ES-I3 (cell line): ENCODE data around the gene ARG1.
"Not testable (repeated sequence)": the region's sequence is repeated elsewhere in the genome, so short reads cannot be mapped to it uniquely, and the experiment has no call there.

Experiments used
- H3K36me3 ChIP-seq: 2 replicates; pipeline ENCODE4 v1.6.1; 2013; ENCODE audit warnings: mild to moderate bottlenecking, low read length, control low read depth, moderate library complexity; ENCODE audit not compliant: insufficient read depth
- H3K4me1 ChIP-seq: 2 replicates; pipeline ENCODE4 v1.6.1; 2013; ENCODE audit warnings: mild to moderate bottlenecking, control low read depth, low read length; ENCODE audit not compliant: insufficient read depth
- H3K9ac ChIP-seq: 2 replicates; pipeline ENCODE4 v1.6.1; 2013; ENCODE audit warnings: low read depth, mild to moderate bottlenecking, low read length, moderate library complexity
- H3K9me3 ChIP-seq: 2 replicates; pipeline ENCODE4 v1.6.1; 2013; ENCODE audit warnings: mild to moderate bottlenecking, low read length, moderate library complexity; ENCODE audit not compliant: control insufficient read depth, insufficient read depth

Gene ARG1

DNA sequence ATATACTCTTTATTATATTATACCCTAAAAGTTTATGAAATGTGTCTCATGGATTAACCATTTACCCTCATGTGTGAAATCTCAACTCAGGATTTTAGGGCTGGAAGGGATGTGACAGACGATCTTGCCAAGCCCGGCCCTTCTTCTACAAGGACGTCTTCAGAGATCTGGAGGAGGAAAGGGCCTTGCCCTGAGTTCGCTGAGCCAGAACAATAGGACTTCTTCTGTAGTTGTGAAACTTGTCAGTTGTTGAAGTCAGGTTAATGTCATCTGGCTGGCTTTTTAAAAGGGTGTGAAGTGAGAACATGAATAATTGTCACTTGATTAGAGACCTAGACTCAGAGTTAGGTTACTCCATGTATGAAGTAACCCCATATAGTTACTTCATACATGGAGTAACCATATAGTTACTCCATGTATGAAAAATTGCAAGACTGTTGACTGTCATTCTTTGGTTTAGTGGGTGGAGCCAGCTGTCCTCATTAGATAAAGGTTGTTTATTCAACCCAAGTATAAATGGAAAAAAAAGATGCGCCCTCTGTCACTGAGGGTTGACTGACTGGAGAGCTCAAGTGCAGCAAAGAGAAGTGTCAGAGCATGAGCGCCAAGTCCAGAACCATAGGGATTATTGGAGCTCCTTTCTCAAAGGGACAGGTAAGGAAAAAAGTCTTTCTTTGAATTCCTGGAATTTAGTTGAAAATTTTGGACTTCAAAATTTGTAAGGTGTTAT, at the start of gene ARG1:
Gene ARG1, plus strand, starts transcription at position 541 of the 730 bp plus-strand sequence. Its CDS starts 57 bp downstream, at position 598.
- peaks cover 7% of the 10 kb centered on the region; the same call in 1 of the 2 replicates for H3K4me1 ChIP-seq
- no peaks in the 10 kb centered on the region for H3K9me3 ChIP-seq
- no peak within 1 kb of the TSS for H3K9ac ChIP-seq
- no peaks in the 10 kb centered on the region; the same call in 1 of the 2 replicates for H3K36me3 ChIP-seq

- Histone ChIP-seq H3K9me3 (peaks cover 2% of the 10 kb centered on the region; the same call in 1 of the 2 replicates), H3K36me3 (no peaks in the 10 kb centered on the region; the same call in 1 of the 2 replicates), H3K9ac (no peak overlapping the region), H3K4me1 (0 out of 2 replicates have a peak, but pooled peaks cover 3% of the 10 kb centered on the region)
These were observed 48.9 kb upstream of the ARG1 start for GRCh38 chr6:131523988-131524673.

GRCh38 chr6:131524695-131525336, 48.2 kb upstream of the ARG1 start:
- no peaks in the 10 kb centered on the region; the same call in 1 of the 2 replicates for H3K36me3 ChIP-seq
- H3K4me1 ChIP-seq: no peaks in the 10 kb centered on the region
- peaks cover 2% of the 10 kb centered on the region; the same call in 1 of the 2 replicates for H3K9me3 ChIP-seq
- no peak overlapping the region for H3K9ac ChIP-seq

GRCh38 chr6:131530936-131531335, 42.1 kb upstream of the ARG1 start:
- not testable (repeated sequence) for H3K9ac ChIP-seq, H3K4me1 ChIP-seq, H3K9me3 ChIP-seq, H3K36me3 ChIP-seq

- H3K36me3 ChIP-seq, H3K9me3 ChIP-seq, H3K9ac ChIP-seq, H3K4me1 ChIP-seq: not testable (repeated sequence)
These were observed 41.3 kb upstream of the ARG1 start for GRCh38 chr6:131531681-131532080.

GRCh38 chr6:131532580-131533039, 40.4 kb upstream of the ARG1 start:
- H3K36me3 ChIP-seq: no peaks in the 10 kb centered on the region
- no peak overlapping the region for H3K9ac ChIP-seq
- no peaks in the 10 kb centered on the region for H3K9me3 ChIP-seq

GRCh38 chr6:131538615-131539014, 34.4 kb upstream of the ARG1 start:
- not testable (repeated sequence) for H3K36me3 ChIP-seq, H3K4me1 ChIP-seq, H3K9me3 ChIP-seq, H3K9ac ChIP-seq

More at GRCh38 chr6:131532580-131533039, 40.4 kb upstream of the ARG1 start:
- peaks cover 9% of the 10 kb centered on the region; the same call in 1 of the 2 replicates for H3K4me1 ChIP-seq

- no peaks in the 10 kb centered on the region for H3K36me3 ChIP-seq
- H3K9me3 ChIP-seq: no peaks in the 10 kb centered on the region
These were observed 27.7 kb upstream of the ARG1 start for GRCh38 chr6:131545317-131545716.

GRCh38 chr6:131547488-131547887, 25.5 kb upstream of the ARG1 start:
- H3K9ac ChIP-seq: no peak overlapping the region
- H3K4me1 ChIP-seq: peaks cover 8% of the 10 kb centered on the region
- H3K36me3 ChIP-seq: no peaks in the 10 kb centered on the region
- H3K9me3 ChIP-seq: no peaks in the 10 kb centered on the region

More at GRCh38 chr6:131545317-131545716, 27.7 kb upstream of the ARG1 start:
- Histone ChIP-seq H3K9ac (no peak overlapping the region), H3K4me1 (peaks cover 8% of the 10 kb centered on the region)

DNA sequence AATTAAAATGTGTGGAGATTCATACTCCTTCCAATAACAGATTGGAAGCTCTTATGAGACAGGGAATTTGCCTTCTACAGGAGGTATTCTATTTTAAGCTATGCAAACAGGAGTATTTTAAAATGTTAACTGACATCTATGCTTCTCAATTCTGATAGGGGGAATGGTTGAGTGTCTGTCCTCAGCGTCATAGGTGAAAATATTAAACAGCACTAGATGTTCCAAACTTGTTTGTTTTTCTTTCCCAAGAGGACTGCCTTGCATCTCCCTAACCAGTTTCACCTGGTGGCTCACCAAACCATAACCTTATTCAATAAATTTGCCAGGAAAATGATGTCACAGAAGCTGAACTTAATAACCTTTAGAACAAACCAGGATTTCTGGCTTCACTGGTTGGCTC, 24.6 kb upstream of the ARG1 start:
- Histone ChIP-seq H3K36me3 (no peaks in the 10 kb centered on the region), H3K9ac (no peak overlapping the region), H3K4me1 (peaks cover 8% of the 10 kb centered on the region), H3K9me3 (no peaks in the 10 kb centered on the region)

GRCh38 chr6:131549811-131550210, 23.2 kb upstream of the ARG1 start:
- Histone ChIP-seq H3K4me1 (peaks cover 8% of the 10 kb centered on the region), H3K9ac (no peak overlapping the region), H3K36me3 (no peaks in the 10 kb centered on the region), H3K9me3 (no peaks in the 10 kb centered on the region)

GRCh38 chr6:131551902-131552301, 21.1 kb upstream of the ARG1 start:
- Histone ChIP-seq H3K4me1 (peaks cover 8% of the 10 kb centered on the region), H3K9me3 (no peaks in the 10 kb centered on the region), H3K36me3 (no peaks in the 10 kb centered on the region), H3K9ac (no peak overlapping the region)

DNA sequence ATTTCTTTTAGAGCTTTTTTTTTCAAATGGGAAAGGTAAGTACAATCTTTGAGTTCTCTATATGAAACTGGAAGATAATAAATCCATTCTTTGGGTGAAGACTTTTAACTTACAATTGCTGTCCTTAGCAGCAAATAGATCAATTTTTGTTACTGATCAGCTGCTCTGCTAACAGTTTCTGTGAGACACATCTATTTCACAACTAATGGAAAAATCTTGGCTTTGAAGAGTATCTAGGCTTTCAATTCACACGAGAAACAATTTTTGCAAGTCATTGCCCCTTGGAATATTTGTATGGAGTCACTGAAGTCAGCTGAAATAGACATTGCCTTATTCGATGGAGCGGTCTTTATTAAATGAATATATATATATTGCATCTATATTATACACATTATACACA, 20.5 kb upstream of the ARG1 start:
- H3K4me1 ChIP-seq: peaks cover 8% of the 10 kb centered on the region
- no peak overlapping the region for H3K9ac ChIP-seq
- H3K9me3 ChIP-seq: no peaks in the 10 kb centered on the region
- H3K36me3 ChIP-seq: no peaks in the 10 kb centered on the region

DNA sequence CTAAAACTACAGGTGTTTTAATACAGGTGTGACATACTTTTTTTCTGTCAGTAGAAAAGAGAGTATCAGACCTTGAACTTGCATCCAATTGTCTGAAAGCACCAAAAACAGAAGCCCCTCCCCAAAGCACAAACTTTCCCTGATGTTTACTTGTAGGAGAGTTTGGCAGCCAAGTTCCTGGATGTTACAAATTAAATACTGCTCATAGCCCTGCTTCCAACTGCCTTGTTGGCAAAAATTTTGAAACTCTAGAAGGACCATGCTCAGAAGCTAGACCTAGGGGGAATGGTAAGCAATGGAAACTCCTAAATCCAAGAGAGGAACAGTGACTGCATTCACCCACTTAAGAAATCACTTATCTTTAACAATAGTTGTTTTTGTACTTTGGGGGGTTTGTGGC, 17.0 kb upstream of the ARG1 start:
- H3K36me3 ChIP-seq: no peaks in the 10 kb centered on the region
- no peak overlapping the region for H3K9ac ChIP-seq
- no peaks in the 10 kb centered on the region for H3K9me3 ChIP-seq
- no peaks in the 10 kb centered on the region for H3K4me1 ChIP-seq
